ENCODE data around the gene HSD17B2.
"Not testable (repeated sequence)": the region's sequence is repeated elsewhere in the genome, so short reads cannot be mapped to it uniquely, and the experiment has no call there.

HSD17B2 gene

DNA sequence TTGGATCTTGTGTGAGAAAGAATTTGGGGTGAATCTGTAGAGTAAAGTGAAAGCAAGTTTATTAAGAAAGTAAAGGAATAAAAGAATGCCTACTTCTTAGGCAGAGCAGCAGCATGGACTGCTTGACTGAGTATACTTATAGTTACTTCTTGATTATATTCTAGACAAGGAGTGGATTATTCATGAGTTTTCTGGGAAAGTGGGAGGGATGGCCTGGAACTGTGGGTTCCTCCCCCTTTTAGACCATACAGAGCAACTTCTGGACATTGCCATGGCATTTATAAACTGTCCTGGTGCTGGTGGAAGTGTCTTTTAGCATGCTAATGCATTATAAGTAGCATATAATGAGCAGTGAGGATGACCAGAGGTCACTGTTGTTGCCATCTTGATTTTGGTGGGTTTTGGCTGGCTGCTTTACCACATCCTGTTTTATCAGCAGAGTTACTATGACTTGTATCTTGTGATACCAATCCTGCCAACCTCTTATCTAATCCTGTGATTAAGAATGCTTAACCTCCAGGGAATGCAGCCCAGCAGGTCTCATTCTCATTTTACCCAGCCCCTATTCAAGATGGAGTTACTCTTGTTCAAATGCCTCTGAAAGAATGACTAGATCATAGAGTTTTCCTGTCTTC lies 58.7 kb downstream of the HSD17B2 start:
- ChIA-PET CTCF (no interaction called here), POLR2A (no interaction called here)
- no peak for TF ChIP-seq TARDBP (IDR thresholded peaks at IDR 0.05)
- TF ChIP-seq ELF4 (IDR thresholded peaks at IDR 0.05), result no peak
- no peak for TF ChIP-seq CTBP1 (IDR thresholded peaks at IDR 0.05; ENCODE audit: borderline replicate concordance)
- no peak for TF ChIP-seq LEF1 (IDR thresholded peaks at IDR 0.05; ENCODE audit: borderline replicate concordance)
- TF ChIP-seq BHLHE40 (IDR thresholded peaks at IDR 0.05; ENCODE audit: borderline replicate concordance), result no peak
- no peak for TF ChIP-seq FOXA1 (IDR thresholded peaks at IDR 0.05)
- TF ChIP-seq PKNOX1 (IDR thresholded peaks at IDR 0.05), result no peak
- TF ChIP-seq ARNT (IDR thresholded peaks at IDR 0.05), result no peak
- TF ChIP-seq FOXM1 (IDR thresholded peaks at IDR 0.05; ENCODE audit: borderline replicate concordance), result no peak
- no peak for TF ChIP-seq FOXK2 (IDR thresholded peaks at IDR 0.05)
- TF ChIP-seq ZNF384 (IDR thresholded peaks at IDR 0.05), result no peak
- no peak for TF ChIP-seq SP1 (IDR thresholded peaks at IDR 0.05)
- TF ChIP-seq HDGF (IDR thresholded peaks at IDR 0.05; ENCODE audit: borderline replicate concordance), result no peak
- TF ChIP-seq NFRKB (IDR thresholded peaks at IDR 0.05), result no peak
- TF ChIP-seq SUZ12 (IDR thresholded peaks at IDR 0.05), result no peak
- no peak for TF ChIP-seq L3MBTL2 (conservative IDR thresholded peaks at IDR 0.05)
- DNase-seq (ENCODE audit: extremely low spot score), result no peak

DNA sequence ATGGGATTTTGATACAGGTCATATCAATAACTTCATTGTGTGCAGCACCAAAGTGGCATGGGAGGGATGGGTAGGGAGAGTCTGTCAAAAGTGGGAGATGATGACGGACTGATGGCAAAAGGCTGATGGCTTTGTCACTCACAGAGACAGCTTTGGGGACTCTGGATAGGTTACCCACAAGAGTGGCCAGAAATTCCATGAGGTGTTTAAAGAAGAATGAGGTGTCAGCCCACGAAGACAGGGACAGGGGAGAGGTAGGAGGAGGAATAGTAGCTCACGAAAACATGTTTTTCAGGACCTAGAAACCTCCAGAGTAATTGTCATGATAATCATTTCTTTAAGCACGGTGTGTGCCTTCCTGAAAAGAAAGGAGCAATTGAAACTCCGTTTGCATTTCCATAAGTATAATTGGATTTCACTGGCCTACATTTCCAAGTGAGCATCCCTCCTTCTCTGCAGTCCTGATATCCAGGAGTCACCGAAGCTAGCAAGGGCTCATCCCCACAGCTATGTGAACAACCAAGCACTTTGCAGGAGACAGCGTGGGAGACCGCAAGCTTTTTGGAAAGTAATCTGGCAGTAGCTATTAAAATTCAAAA lies 60.0 kb downstream of the HSD17B2 start:
- TF ChIP-seq TARDBP (IDR thresholded peaks at IDR 0.05) (no peak), CTBP1 (IDR thresholded peaks at IDR 0.05; ENCODE audit: borderline replicate concordance) (no peak), L3MBTL2 (conservative IDR thresholded peaks at IDR 0.05) (no peak), ARNT (IDR thresholded peaks at IDR 0.05) (no peak), ZNF384 (IDR thresholded peaks at IDR 0.05) (no peak), FOXM1 (IDR thresholded peaks at IDR 0.05; ENCODE audit: borderline replicate concordance) (no peak), PKNOX1 (IDR thresholded peaks at IDR 0.05) (no peak), FOXK2 (IDR thresholded peaks at IDR 0.05) (no peak), HDGF (IDR thresholded peaks at IDR 0.05; ENCODE audit: borderline replicate concordance) (no peak), LEF1 (IDR thresholded peaks at IDR 0.05; ENCODE audit: borderline replicate concordance) (no peak), SP1 (IDR thresholded peaks at IDR 0.05) (no peak), SUZ12 (IDR thresholded peaks at IDR 0.05) (no peak), ELF4 (IDR thresholded peaks at IDR 0.05) (no peak), BHLHE40 (IDR thresholded peaks at IDR 0.05; ENCODE audit: borderline replicate concordance) (no peak), FOXA1 (IDR thresholded peaks at IDR 0.05) (no peak), NFRKB (IDR thresholded peaks at IDR 0.05) (no peak)
- ChIA-PET CTCF (no interaction called here), POLR2A (no interaction called here)
- DNase-seq (ENCODE audit: extremely low spot score), result no peak

GRCh38 chr16:82096641-82097040 lies 61.6 kb downstream of the HSD17B2 start:
- POLR2A ChIA-PET, result no interaction called here
- CTCF ChIA-PET, result interaction anchor here (0.7 kb wide), 1 partner anchor 1858 kb away, joined by 3 read pairs; no protein-coding TSS in a partner anchor
- no peak for DNase-seq (ENCODE audit: extremely low spot score)
- TF ChIP-seq L3MBTL2 (conservative IDR thresholded peaks at IDR 0.05) (no peak), LEF1 (IDR thresholded peaks at IDR 0.05; ENCODE audit: borderline replicate concordance) (no peak), ELF4 (IDR thresholded peaks at IDR 0.05) (no peak), PKNOX1 (IDR thresholded peaks at IDR 0.05) (no peak), ARNT (IDR thresholded peaks at IDR 0.05) (no peak), CTBP1 (IDR thresholded peaks at IDR 0.05; ENCODE audit: borderline replicate concordance) (no peak), NFRKB (IDR thresholded peaks at IDR 0.05) (no peak)

GRCh38 chr16:82105107-82105506 lies 70.1 kb downstream of the HSD17B2 start:
- POLR2A ChIA-PET, result no interaction called here
- CTCF ChIA-PET, result no interaction called here
- DNase-seq (ENCODE audit: extremely low spot score), result no peak

GRCh38 chr16:82108100-82108499 lies 73.0 kb downstream of the HSD17B2 start:
- DNase-seq (ENCODE audit: extremely low spot score), result no peak
- ChIA-PET CTCF (no interaction called here), POLR2A (no interaction called here)
- no peak for TF ChIP-seq SUZ12 (IDR thresholded peaks at IDR 0.05)
- no peak for TF ChIP-seq TARDBP (IDR thresholded peaks at IDR 0.05)
- no peak for TF ChIP-seq CTBP1 (IDR thresholded peaks at IDR 0.05; ENCODE audit: borderline replicate concordance)
- TF ChIP-seq FOXM1 (IDR thresholded peaks at IDR 0.05; ENCODE audit: borderline replicate concordance), result no peak
- no peak for TF ChIP-seq FOXA1 (IDR thresholded peaks at IDR 0.05)
- no peak for TF ChIP-seq ELF4 (IDR thresholded peaks at IDR 0.05)
- TF ChIP-seq BHLHE40 (IDR thresholded peaks at IDR 0.05; ENCODE audit: borderline replicate concordance), result no peak

More at GRCh38 chr16:82105107-82105506, 70.1 kb downstream of the HSD17B2 start:
- TF ChIP-seq ZNF384 (IDR thresholded peaks at IDR 0.05) (no peak), FOXA1 (IDR thresholded peaks at IDR 0.05) (no peak), LEF1 (IDR thresholded peaks at IDR 0.05; ENCODE audit: borderline replicate concordance) (no peak)

- TF ChIP-seq TARDBP (IDR thresholded peaks at IDR 0.05) (no peak), ARNT (IDR thresholded peaks at IDR 0.05) (no peak), HDGF (IDR thresholded peaks at IDR 0.05; ENCODE audit: borderline replicate concordance) (no peak), FOXM1 (IDR thresholded peaks at IDR 0.05; ENCODE audit: borderline replicate concordance) (no peak), ELF4 (IDR thresholded peaks at IDR 0.05) (no peak), ZNF384 (IDR thresholded peaks at IDR 0.05) (no peak), SUZ12 (IDR thresholded peaks at IDR 0.05) (no peak), PKNOX1 (IDR thresholded peaks at IDR 0.05) (no peak), FOXA1 (IDR thresholded peaks at IDR 0.05) (no peak)
- DNase-seq (ENCODE audit: extremely low spot score), result no peak
- ChIA-PET POLR2A (no interaction called here), CTCF (no interaction called here)
Measured at GRCh38 chr16:82108774-82109173, 73.7 kb downstream of the HSD17B2 start.

DNA sequence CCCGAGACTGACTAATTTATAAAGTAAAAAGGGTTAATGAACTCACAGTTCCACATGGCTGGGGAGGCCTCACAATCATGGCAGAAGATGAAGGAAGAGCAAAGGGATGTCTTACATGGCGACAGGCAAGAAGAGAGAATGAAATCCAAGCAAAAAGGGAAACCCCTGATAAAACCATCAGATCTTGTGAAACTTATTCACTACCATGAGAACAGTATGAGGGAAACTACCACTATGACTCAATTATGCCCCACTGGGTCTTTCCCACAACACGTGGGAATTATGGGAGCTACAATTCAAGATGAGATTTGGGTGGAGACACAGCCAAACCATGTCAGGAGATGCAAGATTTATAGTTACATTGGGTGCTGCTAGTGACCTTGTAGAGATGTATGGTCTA lies 74.2 kb downstream of the HSD17B2 start:
- DNase-seq (ENCODE audit: extremely low spot score); POLR2A ChIA-PET; CTCF ChIA-PET: not testable (repeated sequence)
